ENCODE data around the gene FAM20A. TPM values are rescaled to one million over a fixed set of nuclear protein-coding genes. Genes with fewer than 3 reads are reported as not detected.

The FAM20A gene
- polyA plus RNA-seq, 3 donors = 0.91 to 1.6 TPM; not detected in 1

GRCh38 chr17:68572138-68572842 is 28.9 kb downstream of the FAM20A start:
- Histone ChIP-seq H4K20me1 (ENCODE audit: insufficient read depth, low read length) (no peaks in the 10 kb centered on the region), H3K4me2 (replicated peaks; ENCODE audit: extremely low read depth, low read length, poor library complexity, severe bottlenecking) (no peak overlapping the region), H3K4me1 (ENCODE audit: control insufficient read depth in 1 of 2, insufficient read depth in 2 of 2, low read length in 2 of 2) (peaks cover 5 to 6% of the 10 kb centered on the region in 2 donors), H3K4me3 (replicated peaks in 1 of 3; ENCODE audit: low read depth in 2 of 3, low read length in 3 of 3) (no peak overlapping the region), H3K36me3 (replicated peaks in 1 of 2; ENCODE audit: control insufficient read depth in 1 of 2, insufficient read depth in 2 of 2, low read length in 2 of 2) (no peaks in the 10 kb centered on the region), H2AFZ (ENCODE audit: insufficient read depth, low read depth, low read length, poor library complexity, severe bottlenecking) (no peak overlapping the region), H3K79me2 (ENCODE audit: insufficient read depth, low read length) (no peaks in the 10 kb centered on the region), H3K9me3 (replicated peaks in 1 of 2; ENCODE audit: control insufficient read depth in 1 of 2, insufficient read depth in 1 of 2, low read length in 2 of 2) (no peaks in the 10 kb centered on the region), H3K27ac (ENCODE audit: low read depth in 1 of 2, low read length in 2 of 2) (no peak overlapping the region), H3K9ac (ENCODE audit: insufficient read depth, low read length, poor library complexity, severe bottlenecking) (no peak overlapping the region), H3K27me3 (ENCODE audit: control insufficient read depth in 2 of 2, insufficient read depth in 2 of 2, low read length in 2 of 2) (no peaks in the 10 kb centered on the region)
- intact Hi-C loops (cut with micrococcal nuclease) = loop anchor here in 1 of 2 donors (5.0 kb wide), 1 partner anchor 40 kb away; no protein-coding TSS in a partner anchor
- H3K27ac Mint-ChIP-seq = peak overlapping the region in 2 of 7 donors; percentile 15 to 35
- peaks cover 0 to 4% (median 0%) of the 10 kb centered on the region in 7 donors for H3K9me3 Mint-ChIP-seq
- no peak overlapping the region for H3K4me3 Mint-ChIP-seq
- 0% methylated on average over 1 of the region's 6 CpGs for WGBS (ENCODE audit: insufficient coverage)
- H3K36me3 Mint-ChIP-seq = peaks cover 0 to 4% of the 10 kb centered on the region in 2 donors
- no peak for TF ChIP-seq CTCF (IDR thresholded peaks at IDR 0.05)
- H3K4me1 Mint-ChIP-seq = peaks cover 11% of the 10 kb centered on the region
- peak; percentile 12 to 33 (median 29) for DNase-seq
- H3K27me3 Mint-ChIP-seq (ENCODE audit: low read depth in 3 of 3) = peaks cover 2 to 8% (median 3%) of the 10 kb centered on the region in 3 donors

GRCh38 chr17:68570526-68570925 is 30.6 kb downstream of the FAM20A start:
- Histone ChIP-seq H3K27ac (ENCODE audit: low read depth in 1 of 2, low read length in 2 of 2) (no peak overlapping the region), H3K36me3 (replicated peaks in 1 of 2; ENCODE audit: control insufficient read depth in 1 of 2, insufficient read depth in 2 of 2, low read length in 2 of 2) (no peaks in the 10 kb centered on the region), H3K4me1 (ENCODE audit: control insufficient read depth in 1 of 2, insufficient read depth in 2 of 2, low read length in 2 of 2) (peaks cover 8 to 14% of the 10 kb centered on the region in 2 donors), H3K79me2 (ENCODE audit: insufficient read depth, low read length) (no peaks in the 10 kb centered on the region), H3K9ac (ENCODE audit: insufficient read depth, low read length, poor library complexity, severe bottlenecking) (no peak overlapping the region), H4K20me1 (ENCODE audit: insufficient read depth, low read length) (no peaks in the 10 kb centered on the region), H3K9me3 (replicated peaks in 1 of 2; ENCODE audit: control insufficient read depth in 1 of 2, insufficient read depth in 1 of 2, low read length in 2 of 2) (no peaks in the 10 kb centered on the region), H3K27me3 (ENCODE audit: control insufficient read depth in 2 of 2, insufficient read depth in 2 of 2, low read length in 2 of 2) (no peaks in the 10 kb centered on the region), H3K4me2 (replicated peaks; ENCODE audit: extremely low read depth, low read length, poor library complexity, severe bottlenecking) (no peak overlapping the region), H2AFZ (ENCODE audit: insufficient read depth, low read depth, low read length, poor library complexity, severe bottlenecking) (no peak overlapping the region), H3K4me3 (replicated peaks in 1 of 3; ENCODE audit: low read depth in 2 of 3, low read length in 3 of 3) (no peak overlapping the region)
- DNase-seq = no peak
- peaks cover 27% of the 10 kb centered on the region for H3K4me1 Mint-ChIP-seq
- H3K27ac Mint-ChIP-seq = no peak overlapping the region
- H3K27me3 Mint-ChIP-seq (ENCODE audit: low read depth in 3 of 3) = peaks cover 2 to 6% (median 3%) of the 10 kb centered on the region in 3 donors
- TF ChIP-seq CTCF (IDR thresholded peaks at IDR 0.05) = no peak
- H3K4me3 Mint-ChIP-seq = no peak overlapping the region
- peaks cover 0 to 3% (median 0%) of the 10 kb centered on the region in 7 donors for H3K9me3 Mint-ChIP-seq
- no CpG with 5 or more reads among the region's 1 CpG for WGBS (ENCODE audit: insufficient coverage)
- peaks cover 0 to 5% of the 10 kb centered on the region in 2 donors for H3K36me3 Mint-ChIP-seq
- intact Hi-C loops (cut with micrococcal nuclease) = loop anchor here in 1 of 2 donors (5.0 kb wide), 1 partner anchor 42 kb away; no protein-coding TSS in a partner anchor

Data from CD14-positive monocyte (primary cell).